Measurements from ENCODE around the gene SLC1A6. TPM values are rescaled to one million over a fixed set of nuclear protein-coding genes. Genes with fewer than 3 reads are reported as not detected.

The SLC1A6 gene
- total and polyA plus RNA-seq, 9 donors: 0.09 to 3.3 (median 0.26) TPM; not detected in 1

GRCh38 chr19:14941189-14941588 is 38.5 kb downstream of the SLC1A6 start, which contains the start of gene OR7C2:
OR7C2 (plus strand) TSS chr19:14941489; CDS start chr19:14941489, 0 bp downstream.
- no peak for DNase-seq
- no peaks in the 10 kb centered on the region for H3K27me3 ChIP-seq (ENCODE audit: control insufficient read depth, insufficient read depth, low read length)
- H3K27ac ChIP-seq (ENCODE audit: low read length): no peak within 1 kb of the TSS
- no peaks in the 10 kb centered on the region for H3K4me1 ChIP-seq (ENCODE audit: control insufficient read depth, insufficient read depth, low read length)
- no peaks in the 10 kb centered on the region for H3K9me3 ChIP-seq (replicated peaks; ENCODE audit: control insufficient read depth, low read depth, low read length)
- no peaks in the 10 kb centered on the region for H3K36me3 ChIP-seq (ENCODE audit: control insufficient read depth, insufficient read depth, low read length)
- H3K4me3 ChIP-seq (ENCODE audit: low read length): no peak within 1 kb of the TSS
- 66% methylated on average over 4 of the region's 6 CpGs for WGBS (ENCODE audit: insufficient coverage)

DNA sequence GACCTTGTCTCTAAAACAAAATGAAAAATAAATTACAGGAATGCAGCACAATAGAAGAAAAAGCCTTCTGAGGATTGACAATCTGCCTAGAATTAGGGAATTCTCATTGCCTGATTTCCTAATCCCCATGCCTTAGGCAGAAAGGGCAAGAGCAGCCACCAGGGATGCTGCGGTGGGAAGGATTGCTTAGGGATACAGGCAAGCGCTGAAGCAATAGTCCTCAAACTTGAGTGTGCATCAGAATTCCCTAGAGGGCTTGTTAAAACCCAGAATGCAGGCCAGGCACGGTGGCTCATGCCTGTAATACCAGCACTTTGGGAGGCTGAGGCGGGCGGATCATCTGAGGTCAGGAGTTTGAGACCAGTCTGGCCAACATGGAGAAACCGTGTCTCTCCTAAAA is 39.4 kb downstream of the SLC1A6 start:
- Histone ChIP-seq H3K4me3 (ENCODE audit: low read length) (no peak overlapping the region), H3K4me1 (ENCODE audit: control insufficient read depth, insufficient read depth, low read length) (no peaks in the 10 kb centered on the region), H3K36me3 (ENCODE audit: control insufficient read depth, insufficient read depth, low read length) (no peaks in the 10 kb centered on the region), H3K9me3 (replicated peaks; ENCODE audit: control insufficient read depth, low read depth, low read length) (no peaks in the 10 kb centered on the region), H3K27me3 (ENCODE audit: control insufficient read depth, insufficient read depth, low read length) (no peaks in the 10 kb centered on the region), H3K27ac (ENCODE audit: low read length) (no peak overlapping the region)
- 70% methylated on average over 3 of the region's 6 CpGs for WGBS (ENCODE audit: insufficient coverage)
- DNase-seq: no peak

DNA sequence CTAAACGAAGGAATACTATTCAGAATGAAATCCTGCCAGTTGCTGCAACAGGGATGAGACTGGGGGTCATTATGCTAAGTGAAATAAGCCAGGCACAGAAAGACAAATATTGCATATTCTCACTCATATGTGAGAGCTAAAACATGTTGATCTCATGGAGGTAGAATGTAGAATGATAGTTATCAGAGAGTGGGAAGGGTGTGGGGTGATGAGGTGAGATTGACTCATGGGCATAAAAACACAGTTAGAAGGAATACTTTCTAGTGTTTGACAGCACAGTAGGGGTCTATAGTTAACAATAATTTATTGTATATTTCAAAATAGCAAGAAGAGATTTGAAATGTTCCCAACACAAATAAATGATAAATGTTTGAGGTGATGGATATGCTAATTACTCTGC is 46.2 kb downstream of the SLC1A6 start:
- H3K27ac ChIP-seq (ENCODE audit: low read length): no peak overlapping the region
- no peaks in the 10 kb centered on the region for H3K27me3 ChIP-seq (ENCODE audit: control insufficient read depth, insufficient read depth, low read length)
- H3K4me1 ChIP-seq (ENCODE audit: control insufficient read depth, insufficient read depth, low read length): no peaks in the 10 kb centered on the region
- no peaks in the 10 kb centered on the region for H3K9me3 ChIP-seq (replicated peaks; ENCODE audit: control insufficient read depth, low read depth, low read length)
- WGBS (ENCODE audit: insufficient coverage): no CpG with 5 or more reads among the region's 1 CpG
- no peak for DNase-seq
- H3K4me3 ChIP-seq (ENCODE audit: low read length): no peak overlapping the region
- H3K36me3 ChIP-seq (ENCODE audit: control insufficient read depth, insufficient read depth, low read length): no peaks in the 10 kb centered on the region

GRCh38 chr19:14916848-14917247 is 62.8 kb downstream of the SLC1A6 start:
- WGBS (ENCODE audit: insufficient coverage): no CpG with 5 or more reads among the region's 5 CpGs
- Histone ChIP-seq H3K4me3 (ENCODE audit: low read length) (no peak overlapping the region), H3K9me3 (replicated peaks; ENCODE audit: control insufficient read depth, low read depth, low read length) (no peaks in the 10 kb centered on the region), H3K4me1 (ENCODE audit: control insufficient read depth, insufficient read depth, low read length) (no peaks in the 10 kb centered on the region), H3K36me3 (ENCODE audit: control insufficient read depth, insufficient read depth, low read length) (no peaks in the 10 kb centered on the region), H3K27me3 (ENCODE audit: control insufficient read depth, insufficient read depth, low read length) (no peaks in the 10 kb centered on the region), H3K27ac (ENCODE audit: low read length) (no peak overlapping the region)
- peak; percentile 1 for DNase-seq

GRCh38 chr19:14915116-14915515 is 64.5 kb downstream of the SLC1A6 start:
- H3K27me3 ChIP-seq (ENCODE audit: control insufficient read depth, insufficient read depth, low read length): no peaks in the 10 kb centered on the region
- H3K36me3 ChIP-seq (ENCODE audit: control insufficient read depth, insufficient read depth, low read length): no peaks in the 10 kb centered on the region
- 33% methylated on average over 1 of the region's 6 CpGs for WGBS (ENCODE audit: insufficient coverage)
- H3K4me3 ChIP-seq (ENCODE audit: low read length): no peak overlapping the region
- DNase-seq: no peak
- no peaks in the 10 kb centered on the region for H3K4me1 ChIP-seq (ENCODE audit: control insufficient read depth, insufficient read depth, low read length)
- no peaks in the 10 kb centered on the region for H3K9me3 ChIP-seq (replicated peaks; ENCODE audit: control insufficient read depth, low read depth, low read length)
- H3K27ac ChIP-seq (ENCODE audit: low read length): no peak overlapping the region

DNA sequence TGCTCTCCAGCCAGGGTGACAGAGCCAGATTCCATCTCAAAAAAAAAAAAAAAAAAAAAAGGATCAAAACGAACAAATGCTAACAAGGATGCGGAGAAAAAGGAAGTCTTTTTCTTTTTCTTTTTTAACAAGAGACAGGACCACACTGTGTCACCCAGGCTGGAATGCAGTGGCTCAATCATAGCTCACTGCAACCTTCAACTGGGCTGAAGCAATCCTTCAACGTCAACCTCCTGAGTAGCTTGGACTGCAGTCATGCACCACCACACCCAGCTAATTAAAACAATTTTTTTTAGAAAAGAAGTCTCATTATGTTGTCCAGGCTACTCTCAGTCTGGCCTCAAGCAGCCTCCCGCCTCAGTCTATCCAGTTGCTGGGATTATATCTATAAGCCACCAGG is 73.0 kb downstream of the SLC1A6 start:
- H3K4me3 ChIP-seq (ENCODE audit: low read length): no peak overlapping the region
- no peak overlapping the region for H3K27ac ChIP-seq (ENCODE audit: low read length)
- DNase-seq: no peak
- WGBS (ENCODE audit: insufficient coverage): 67% methylated on average over 1 of the region's 4 CpGs
- H3K4me1 ChIP-seq (ENCODE audit: control insufficient read depth, insufficient read depth, low read length): no peaks in the 10 kb centered on the region
- H3K27me3 ChIP-seq (ENCODE audit: control insufficient read depth, insufficient read depth, low read length): no peaks in the 10 kb centered on the region
- H3K36me3 ChIP-seq (ENCODE audit: control insufficient read depth, insufficient read depth, low read length): no peaks in the 10 kb centered on the region
- H3K9me3 ChIP-seq (replicated peaks; ENCODE audit: control insufficient read depth, low read depth, low read length): no peaks in the 10 kb centered on the region

DNA sequence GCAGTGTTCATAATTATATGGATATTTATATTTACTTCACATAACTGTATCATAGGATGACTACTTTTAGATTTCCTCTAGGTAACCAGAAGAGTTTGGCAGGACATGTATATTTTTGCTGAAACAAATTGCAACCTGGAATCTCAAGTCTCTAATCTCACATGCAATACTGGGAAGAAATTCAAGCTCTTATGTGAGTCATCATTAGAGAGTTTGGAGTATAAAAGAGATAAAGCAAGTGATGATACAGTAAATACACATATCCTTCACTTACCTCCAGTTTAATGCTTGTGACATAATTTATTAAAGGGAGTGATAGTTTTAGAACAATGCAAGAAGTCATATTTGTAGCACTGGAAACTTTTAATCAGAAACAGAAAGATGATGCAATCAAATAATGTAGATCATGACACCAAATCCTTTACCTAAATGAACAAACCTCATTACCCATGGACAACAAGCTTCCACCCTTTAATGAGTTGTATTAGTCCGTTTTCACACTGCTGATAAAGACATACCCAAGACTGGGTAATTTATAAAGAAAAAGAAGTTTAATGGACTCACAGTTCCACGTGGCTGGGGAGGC is 77.9 kb downstream of the SLC1A6 start:
- Histone ChIP-seq H3K4me3 (ENCODE audit: low read length) (no peak overlapping the region), H3K4me1 (ENCODE audit: control insufficient read depth, insufficient read depth, low read length) (no peaks in the 10 kb centered on the region), H3K27me3 (ENCODE audit: control insufficient read depth, insufficient read depth, low read length) (no peaks in the 10 kb centered on the region), H3K27ac (ENCODE audit: low read length) (no peak overlapping the region), H3K36me3 (ENCODE audit: control insufficient read depth, insufficient read depth, low read length) (no peaks in the 10 kb centered on the region), H3K9me3 (replicated peaks; ENCODE audit: control insufficient read depth, low read depth, low read length) (no peaks in the 10 kb centered on the region)
- WGBS (ENCODE audit: insufficient coverage): no CpG with 5 or more reads among the region's 2 CpGs
- DNase-seq: no peak

Other genes starting within 250 kb of the SLC1A6 start
- gene ADGRE2, start 201.3 kb downstream of the SLC1A6 start, total RNA-seq: 0.31 TPM
- 1 to 10 TPM in 1 of 8 donors, under 1 TPM in 7; 0.22 to 3.6 (median 0.51) TPM for gene ADGRE2, start 201.3 kb downstream of the SLC1A6 start, polyA plus RNA-seq (ENCODE audit: insufficient read depth in 1 of 8, insufficient read length in 8 of 8, low replicate concordance in 1 of 8)
- gene OR7A5, start 144.7 kb downstream of the SLC1A6 start, total RNA-seq: not detected
- under 1 TPM in 3 of 8 donors, not detected in 5; 0.05 to 0.50 (median 0.44) TPM for gene OR7A5, start 144.7 kb downstream of the SLC1A6 start, polyA plus RNA-seq (ENCODE audit: insufficient read depth in 1 of 8, insufficient read length in 8 of 8, low replicate concordance in 1 of 8)
- gene OR7C1, start 144.7 kb downstream of the SLC1A6 start, total RNA-seq: 0.04 TPM
- gene OR7C1, start 144.7 kb downstream of the SLC1A6 start, polyA plus RNA-seq (ENCODE audit: insufficient read depth in 1 of 8, insufficient read length in 8 of 8, low replicate concordance in 1 of 8): under 1 TPM; 0.11 to 0.29 (median 0.16) TPM
- gene OR7A10, start 130.9 kb downstream of the SLC1A6 start, total RNA-seq: not detected
- not detected for gene OR7A10, start 130.9 kb downstream of the SLC1A6 start, polyA plus RNA-seq (ENCODE audit: insufficient read depth in 1 of 8, insufficient read length in 8 of 8, low replicate concordance in 1 of 8)
- gene OR7A17, start 93.7 kb downstream of the SLC1A6 start, total RNA-seq: not detected
- under 1 TPM in 1 of 8 donors, not detected in 7; 0.12 TPM for gene OR7A17, start 93.7 kb downstream of the SLC1A6 start, polyA plus RNA-seq (ENCODE audit: insufficient read depth in 1 of 8, insufficient read length in 8 of 8, low replicate concordance in 1 of 8)
- gene OR7C2, start 38.4 kb downstream of the SLC1A6 start, total RNA-seq: not detected
- not detected for gene OR7C2, start 38.4 kb downstream of the SLC1A6 start, polyA plus RNA-seq (ENCODE audit: insufficient read depth in 1 of 8, insufficient read length in 8 of 8, low replicate concordance in 1 of 8)
- gene CASP14, start 69.6 kb upstream of the SLC1A6 start, total RNA-seq: not detected
- gene CASP14, start 69.6 kb upstream of the SLC1A6 start, polyA plus RNA-seq (ENCODE audit: insufficient read depth in 1 of 8, insufficient read length in 8 of 8, low replicate concordance in 1 of 8): under 1 TPM in 5 of 8 donors, not detected in 3; 0.04 to 0.17 (median 0.12) TPM
- gene OR1I1, start 102.3 kb upstream of the SLC1A6 start, total RNA-seq: not detected
- gene OR1I1, start 102.3 kb upstream of the SLC1A6 start, polyA plus RNA-seq (ENCODE audit: insufficient read depth in 1 of 8, insufficient read length in 8 of 8, low replicate concordance in 1 of 8): under 1 TPM in 4 of 8 donors, not detected in 4; 0.04 to 0.19 (median 0.05) TPM
- gene SYDE1, start 127.5 kb upstream of the SLC1A6 start, total RNA-seq: 10.9 TPM
- gene SYDE1, start 127.5 kb upstream of the SLC1A6 start, polyA plus RNA-seq (ENCODE audit: insufficient read depth in 1 of 8, insufficient read length in 8 of 8, low replicate concordance in 1 of 8): 10 to 100 TPM; 14.9 to 26.0 (median 19.2) TPM
- gene NOTCH3, start 221.1 kb upstream of the SLC1A6 start, total RNA-seq: 63.1 TPM
- 100 to 1,000 TPM; 118 to 241 (median 182) TPM for gene NOTCH3, start 221.1 kb upstream of the SLC1A6 start, polyA plus RNA-seq (ENCODE audit: insufficient read depth in 1 of 8, insufficient read length in 8 of 8, low replicate concordance in 1 of 8)

All from muscle of leg (tissue), 11 donors.